ENCODE measurements around the gene CLTB. TPM values are rescaled to one million over a fixed set of nuclear protein-coding genes. Genes with fewer than 3 reads are reported as not detected.

Gene CLTB
- total RNA-seq, 1 donor from 2014 or later: 117 TPM

DNA sequence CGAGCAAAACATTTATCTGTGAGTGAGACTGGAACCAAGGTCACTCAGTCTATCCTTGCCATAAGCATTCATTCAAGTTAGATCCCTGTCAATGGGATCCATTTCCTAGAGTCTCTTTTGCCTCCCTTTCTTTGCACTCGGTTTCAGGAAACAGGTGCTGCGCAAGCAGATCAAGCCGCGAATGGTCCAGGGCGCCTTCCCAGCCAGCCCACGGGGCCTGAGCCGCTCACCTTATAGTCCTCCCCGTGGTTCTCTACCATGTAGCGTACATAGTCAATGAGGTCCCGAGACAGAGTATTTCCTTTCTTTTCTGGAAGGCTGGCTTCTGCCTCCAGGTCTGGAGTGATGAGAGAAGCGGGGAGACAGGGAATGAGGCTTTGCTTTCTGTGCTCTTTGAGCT is 31.3 kb downstream of the CLTB start:
- Histone ChIP-seq H4K20me1 (ENCODE audit: insufficient read depth, low read length) (peaks cover 45% of the 10 kb centered on the region), H3K4me1 (ENCODE audit: insufficient read depth, low read length) (peaks cover 13% of the 10 kb centered on the region), H3K27me3 (ENCODE audit: insufficient read depth, low read length) (no peaks in the 10 kb centered on the region), H2AFZ (ENCODE audit: low read depth, low read length) (no peak overlapping the region), H3K36me3 (ENCODE audit: insufficient read depth, low read length) (peaks cover 27% of the 10 kb centered on the region), H3K9me3 (ENCODE audit: insufficient read depth, low read depth, low read length) (no peaks in the 10 kb centered on the region), H3K79me2 (ENCODE audit: insufficient read depth, low read length) (peaks cover 49% of the 10 kb centered on the region), H3K4me2 (ENCODE audit: low read length) (no peak overlapping the region), H3K27ac (ENCODE audit: low read depth, low read length) (no peak overlapping the region), H3K9ac (ENCODE audit: low read length) (no peak overlapping the region), H3K4me3 (ENCODE audit: insufficient read depth, low read depth, low read length) (no peak overlapping the region)
- TF ChIP-seq, protein P1, sequence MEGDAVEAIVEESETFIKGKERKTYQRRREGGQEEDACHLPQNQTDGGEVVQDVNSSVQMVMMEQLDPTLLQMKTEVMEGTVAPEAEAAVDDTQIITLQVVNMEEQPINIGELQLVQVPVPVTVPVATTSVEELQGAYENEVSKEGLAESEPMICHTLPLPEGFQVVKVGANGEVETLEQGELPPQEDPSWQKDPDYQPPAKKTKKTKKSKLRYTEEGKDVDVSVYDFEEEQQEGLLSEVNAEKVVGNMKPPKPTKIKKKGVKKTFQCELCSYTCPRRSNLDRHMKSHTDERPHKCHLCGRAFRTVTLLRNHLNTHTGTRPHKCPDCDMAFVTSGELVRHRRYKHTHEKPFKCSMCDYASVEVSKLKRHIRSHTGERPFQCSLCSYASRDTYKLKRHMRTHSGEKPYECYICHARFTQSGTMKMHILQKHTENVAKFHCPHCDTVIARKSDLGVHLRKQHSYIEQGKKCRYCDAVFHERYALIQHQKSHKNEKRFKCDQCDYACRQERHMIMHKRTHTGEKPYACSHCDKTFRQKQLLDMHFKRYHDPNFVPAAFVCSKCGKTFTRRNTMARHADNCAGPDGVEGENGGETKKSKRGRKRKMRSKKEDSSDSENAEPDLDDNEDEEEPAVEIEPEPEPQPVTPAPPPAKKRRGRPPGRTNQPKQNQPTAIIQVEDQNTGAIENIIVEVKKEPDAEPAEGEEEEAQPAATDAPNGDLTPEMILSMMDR (IDR thresholded peaks at IDR 0.05; ENCODE audit: insufficient read depth, low read depth, low read length): no peak
- no peak for TF ChIP-seq EZH2 (IDR thresholded peaks at IDR 0.05; ENCODE audit: insufficient read depth, low read length)
- no peak overlapping the region for H3K27ac Mint-ChIP-seq (ENCODE audit: unreplicated experiment)
- no peaks in the 10 kb centered on the region for H3K9me3 Mint-ChIP-seq (ENCODE audit: unreplicated experiment)
- peaks cover 17% of the 10 kb centered on the region for H3K36me3 Mint-ChIP-seq (ENCODE audit: low read depth, unreplicated experiment)
- FAIRE-seq: no peak
- H3K4me1 Mint-ChIP-seq (ENCODE audit: low read depth, unreplicated experiment): peaks cover 7% of the 10 kb centered on the region
- DNase-seq (ENCODE audit: low read depth): no peak
- no peaks in the 10 kb centered on the region for H3K27me3 Mint-ChIP-seq (ENCODE audit: low read depth, unreplicated experiment)
- H3K4me3 Mint-ChIP-seq (ENCODE audit: unreplicated experiment): no peak overlapping the region

DNA sequence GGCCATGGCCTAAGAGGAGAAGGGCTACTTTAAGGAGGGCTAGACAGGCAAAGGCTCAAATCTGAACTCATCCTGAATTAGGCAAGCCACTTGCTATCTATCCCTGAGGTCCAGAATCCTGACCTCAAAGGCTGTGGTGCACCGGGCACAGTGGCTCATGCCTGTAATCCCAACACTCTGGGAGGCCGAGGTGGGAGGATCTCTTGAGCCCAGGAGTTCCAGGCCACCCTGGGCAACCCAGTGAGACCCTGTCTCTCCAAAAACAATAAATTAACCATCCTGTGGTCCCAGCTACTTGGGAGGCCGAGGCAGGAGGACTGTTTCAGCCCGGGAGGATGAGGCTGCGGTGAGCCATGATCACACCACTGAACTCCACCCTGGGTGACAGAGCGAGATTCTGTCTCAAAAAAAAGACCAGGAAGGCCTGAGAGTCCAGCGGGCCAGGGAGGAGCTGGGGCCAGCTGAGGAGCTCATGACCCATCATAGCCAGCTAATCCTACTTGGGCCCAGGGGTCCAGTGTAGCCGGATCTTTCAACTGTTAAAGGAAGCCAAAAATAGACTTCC is 31.9 kb downstream of the CLTB start:
- H3K4me1 ChIP-seq (ENCODE audit: insufficient read depth, low read length): peaks cover 11% of the 10 kb centered on the region
- Mint-ChIP-seq H3K4me1 (ENCODE audit: low read depth, unreplicated experiment) (peaks cover 4% of the 10 kb centered on the region), H3K4me3 (ENCODE audit: unreplicated experiment) (no peak overlapping the region), H3K27me3 (ENCODE audit: low read depth, unreplicated experiment) (no peaks in the 10 kb centered on the region), H3K36me3 (ENCODE audit: low read depth, unreplicated experiment) (peaks cover 17% of the 10 kb centered on the region), H3K9me3 (ENCODE audit: unreplicated experiment) (no peaks in the 10 kb centered on the region), H3K27ac (ENCODE audit: unreplicated experiment) (no peak overlapping the region)
- H3K4me2 ChIP-seq (ENCODE audit: low read length): no peak overlapping the region
- H3K4me3 ChIP-seq (ENCODE audit: insufficient read depth, low read depth, low read length): no peak overlapping the region
- no peaks in the 10 kb centered on the region for H3K9me3 ChIP-seq (ENCODE audit: insufficient read depth, low read depth, low read length)
- TF ChIP-seq, protein P1 (IDR thresholded peaks at IDR 0.05; ENCODE audit: insufficient read depth, low read depth, low read length): no peak
- no peak for TF ChIP-seq EZH2 (IDR thresholded peaks at IDR 0.05; ENCODE audit: insufficient read depth, low read length)
- peaks cover 46% of the 10 kb centered on the region for H3K79me2 ChIP-seq (ENCODE audit: insufficient read depth, low read length)
- peaks cover 45% of the 10 kb centered on the region for H4K20me1 ChIP-seq (ENCODE audit: insufficient read depth, low read length)
- no peak overlapping the region for H3K9ac ChIP-seq (ENCODE audit: low read length)
- DNase-seq (ENCODE audit: low read depth) (no peak), FAIRE-seq (no peak)
- H3K27me3 ChIP-seq (ENCODE audit: insufficient read depth, low read length): no peaks in the 10 kb centered on the region
- H3K36me3 ChIP-seq (ENCODE audit: insufficient read depth, low read length): peaks cover 27% of the 10 kb centered on the region
- no peak overlapping the region for H2AFZ ChIP-seq (ENCODE audit: low read depth, low read length)
- no peak overlapping the region for H3K27ac ChIP-seq (ENCODE audit: low read depth, low read length)

DNA sequence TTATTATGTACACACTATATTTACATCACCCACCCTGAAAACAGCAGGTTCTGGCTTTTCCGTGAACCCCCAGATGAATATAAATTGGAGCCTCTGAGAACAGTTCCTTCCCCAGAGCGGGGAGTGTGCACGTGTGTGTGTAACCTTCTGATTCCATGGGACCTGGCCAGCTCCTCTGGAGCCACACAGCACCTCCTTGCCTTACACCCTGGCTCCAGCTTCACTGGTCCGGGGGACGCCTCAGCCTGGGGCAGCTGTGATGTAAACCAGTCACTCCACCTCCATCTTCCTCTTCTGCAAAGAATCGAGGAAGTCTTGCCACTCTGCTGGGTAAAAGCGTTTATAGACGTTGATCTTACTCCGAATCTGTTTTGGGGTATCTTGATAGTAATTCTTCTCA is 32.4 kb downstream of the CLTB start:
- Histone ChIP-seq H3K27me3 (ENCODE audit: insufficient read depth, low read length) (no peaks in the 10 kb centered on the region), H3K27ac (ENCODE audit: low read depth, low read length) (no peak overlapping the region), H3K9ac (ENCODE audit: low read length) (no peak overlapping the region), H3K36me3 (ENCODE audit: insufficient read depth, low read length) (peaks cover 27% of the 10 kb centered on the region), H3K79me2 (ENCODE audit: insufficient read depth, low read length) (peaks cover 43% of the 10 kb centered on the region), H4K20me1 (ENCODE audit: insufficient read depth, low read length) (peaks cover 45% of the 10 kb centered on the region), H3K4me3 (ENCODE audit: insufficient read depth, low read depth, low read length) (no peak overlapping the region), H3K9me3 (ENCODE audit: insufficient read depth, low read depth, low read length) (no peaks in the 10 kb centered on the region), H3K4me1 (ENCODE audit: insufficient read depth, low read length) (peaks cover 11% of the 10 kb centered on the region), H2AFZ (ENCODE audit: low read depth, low read length) (no peak overlapping the region), H3K4me2 (ENCODE audit: low read length) (no peak overlapping the region)
- Mint-ChIP-seq H3K36me3 (ENCODE audit: low read depth, unreplicated experiment) (peaks cover 17% of the 10 kb centered on the region), H3K27me3 (ENCODE audit: low read depth, unreplicated experiment) (no peaks in the 10 kb centered on the region), H3K27ac (ENCODE audit: unreplicated experiment) (no peak overlapping the region), H3K9me3 (ENCODE audit: unreplicated experiment) (no peaks in the 10 kb centered on the region), H3K4me3 (ENCODE audit: unreplicated experiment) (no peak overlapping the region), H3K4me1 (ENCODE audit: low read depth, unreplicated experiment) (peaks cover 4% of the 10 kb centered on the region)
- TF ChIP-seq EZH2 (IDR thresholded peaks at IDR 0.05; ENCODE audit: insufficient read depth, low read length): no peak
- TF ChIP-seq, protein P1 (IDR thresholded peaks at IDR 0.05; ENCODE audit: insufficient read depth, low read depth, low read length): no peak
- DNase-seq (ENCODE audit: low read depth): no peak
- no peak for FAIRE-seq
